BLaER1 treated with 17β-estradiol and CSF1 and Interleukin-3, amounts not matched to agents 10 nM and 100 nM (cell line): ENCODE results near the gene GCGR.
A peak's percentile ranks its signal among the peaks of the same experiment; 100 is the strongest.

ENCODE experiments used
- H3K27ac ChIP-seq, 11 experiments: shearing (Covaris generic); formaldehyde crosslinking; 2 replicates each; pipeline ENCODE4 v1.8.1; 2022
- H3K27me3 ChIP-seq, 11 experiments: shearing (Covaris generic); formaldehyde crosslinking; 2 replicates each; pipeline ENCODE4 v1.8.1; 2022
- H3K36me3 ChIP-seq, 11 experiments: shearing (Covaris generic); formaldehyde crosslinking; 2 replicates each; pipeline ENCODE4 v1.8.1; 2022
- H3K4me1 ChIP-seq, 10 experiments: shearing (Covaris generic); formaldehyde crosslinking; 2 replicates each; pipeline ENCODE4 v1.8.1; 2022
- H3K4me2 ChIP-seq, 11 experiments: shearing (Covaris generic); formaldehyde crosslinking; 2 replicates each; pipeline ENCODE4 v1.8.1; 2022
- H3K4me3 ChIP-seq, 10 experiments: shearing (Covaris generic); formaldehyde crosslinking; 2 replicates each; pipeline ENCODE4 v1.8.1; 2022
- H3K9ac ChIP-seq, 11 experiments: shearing (Covaris generic); formaldehyde crosslinking; 2 replicates each; pipeline ENCODE4 v1.8.1; 2022
- H3K9me3 ChIP-seq, 11 experiments: shearing (Covaris generic); formaldehyde crosslinking; replicated peaks in 1 of 11; 2 replicates each; pipeline ENCODE4 v1.8.1; 2022
- H4K20me1 ChIP-seq, 11 experiments: shearing (Covaris generic); formaldehyde crosslinking; 2 replicates each; pipeline ENCODE4 v1.8.1; 2022
- Cebpa-rat ChIP-seq, 11 experiments: shearing (Covaris generic); IDR thresholded peaks; 2 replicates each; pipeline ENCODE4 v1.8.1; 2022

GCGR gene

DNA sequence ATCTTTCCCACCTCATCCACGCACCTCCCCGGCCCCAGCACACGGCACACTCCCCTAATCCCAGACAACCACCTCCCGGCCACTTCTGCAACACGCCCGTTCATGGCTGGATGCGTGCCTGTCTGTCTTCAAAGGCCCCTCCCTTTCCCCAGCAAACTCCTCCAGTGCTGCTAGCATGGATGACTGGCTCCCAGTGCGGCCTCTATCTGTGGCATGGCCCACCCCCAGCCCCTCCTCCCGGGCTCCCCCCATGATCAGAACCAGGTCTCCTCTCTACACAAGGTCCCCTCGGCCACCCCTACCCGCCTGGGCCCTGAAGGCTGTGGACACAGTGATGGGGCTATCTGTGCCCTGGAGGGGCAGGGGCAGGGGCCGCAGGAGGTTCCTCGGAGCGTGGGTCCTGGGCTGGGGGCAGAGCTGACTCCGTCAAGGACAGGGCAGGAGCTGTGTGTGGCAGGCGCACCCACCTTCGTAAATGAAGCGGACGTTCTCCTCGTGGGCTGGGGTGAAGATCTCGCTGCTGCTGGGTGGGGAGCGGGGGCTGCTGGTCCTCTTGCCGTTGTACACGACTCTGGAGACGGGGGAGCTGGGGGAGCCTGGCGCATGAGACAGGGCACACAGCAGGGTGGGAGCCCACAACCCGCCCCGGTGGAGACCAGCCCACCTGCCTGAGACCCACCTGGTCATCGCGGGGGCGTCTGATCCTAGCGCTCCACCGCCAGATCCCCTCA is 20.0 kb downstream of the GCGR start:
- Histone ChIP-seq H3K4me3 (no peak overlapping the region), H3K4me1 (peaks cover 24 to 37% (median 31%) of the 10 kb centered on the region in 10 experiments), H4K20me1 (peaks cover 0 to 31% (median 24%) of the 10 kb centered on the region in 11 experiments; a peak in 11 of 22 replicates), H3K36me3 (peaks cover 0 to 29% (median 16%) of the 10 kb centered on the region in 11 experiments; a peak in 11 of 22 replicates), H3K27ac (no peak overlapping the region), H3K27me3 (no peaks in the 10 kb centered on the region), H3K9ac (no peak overlapping the region), H3K4me2 (no peak overlapping the region), H3K9me3 (no peaks in the 10 kb centered on the region)
- no peak for TF ChIP-seq Cebpa-rat (IDR thresholded peaks at IDR 0.05)

DNA sequence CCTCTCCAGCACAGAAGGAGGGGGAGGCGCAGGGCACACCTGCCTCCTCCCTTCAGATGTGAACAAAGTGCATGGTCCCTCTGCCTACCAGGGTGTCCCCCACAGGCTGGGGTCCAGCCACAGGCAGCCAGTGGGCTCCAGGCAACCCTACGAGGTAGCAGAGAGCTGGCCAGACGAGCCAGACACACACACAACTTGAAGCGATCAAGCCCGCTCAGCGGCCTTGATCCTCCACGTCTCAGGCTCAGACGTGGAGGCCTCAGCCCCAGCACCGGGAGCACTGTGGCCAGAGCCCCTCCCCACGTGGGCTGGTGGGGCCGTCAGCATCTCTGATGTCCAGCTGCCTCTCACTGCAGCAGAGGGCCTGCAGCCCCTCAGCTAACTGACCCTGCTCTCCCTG is 20.6 kb downstream of the GCGR start:
- no peak overlapping the region for H3K9ac ChIP-seq
- H3K4me2 ChIP-seq: no peak overlapping the region
- no peak overlapping the region for H3K27ac ChIP-seq
- peaks cover 24 to 43% (median 32%) of the 10 kb centered on the region in 10 experiments for H3K4me1 ChIP-seq
- peaks cover 0 to 29% (median 16%) of the 10 kb centered on the region in 11 experiments; a peak in 11 of 22 replicates for H3K36me3 ChIP-seq
- H4K20me1 ChIP-seq: peaks cover 0 to 33% (median 25%) of the 10 kb centered on the region in 11 experiments; a peak in 11 of 22 replicates
- no peak overlapping the region for H3K4me3 ChIP-seq
- no peaks in the 10 kb centered on the region for H3K27me3 ChIP-seq
- H3K9me3 ChIP-seq: no peaks in the 10 kb centered on the region
- no peak for TF ChIP-seq Cebpa-rat (IDR thresholded peaks at IDR 0.05)

DNA sequence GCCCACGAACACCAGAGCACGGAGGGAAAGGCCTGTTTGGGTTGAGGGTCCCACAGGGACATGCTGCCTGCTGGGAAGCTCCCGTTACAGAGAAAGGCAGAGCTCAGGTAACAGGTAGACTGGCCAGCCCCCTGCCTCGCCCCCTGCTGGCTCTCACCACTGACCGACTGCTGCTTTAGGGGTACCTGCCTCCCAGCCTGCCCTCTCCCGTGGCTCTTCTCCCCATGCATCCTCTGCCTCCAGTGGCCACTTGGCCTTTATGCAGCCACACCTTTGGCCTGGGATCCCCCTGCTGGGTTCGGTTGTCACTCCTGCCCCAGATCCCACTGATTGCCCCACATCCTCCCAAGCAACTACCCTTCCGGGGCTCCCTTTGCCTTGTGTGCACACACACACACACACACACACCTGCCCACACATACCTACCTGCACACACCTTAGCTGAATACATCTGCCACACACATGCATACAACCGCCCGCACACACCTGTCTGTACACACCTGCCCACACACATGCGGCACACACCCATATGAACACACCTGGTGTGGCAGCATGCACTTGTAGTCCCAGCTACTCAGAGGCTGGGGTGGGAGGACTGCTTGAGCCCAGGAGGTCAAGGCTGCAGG is 22.0 kb downstream of the GCGR start:
- Histone ChIP-seq H3K27ac (no peak overlapping the region), H3K4me1 (peaks cover 30 to 55% (median 45%) of the 10 kb centered on the region in 10 experiments), H4K20me1 (peaks cover 0 to 38% (median 28%) of the 10 kb centered on the region in 11 experiments; a peak in 11 of 22 replicates), H3K36me3 (peaks cover 0 to 29% (median 16%) of the 10 kb centered on the region in 11 experiments; a peak in 11 of 22 replicates), H3K9me3 (no peaks in the 10 kb centered on the region), H3K4me3 (no peak overlapping the region), H3K4me2 (no peak overlapping the region), H3K9ac (peak overlapping the region in 1 of 11 experiments; percentile 35; a peak in 1 of 22 replicates), H3K27me3 (no peaks in the 10 kb centered on the region)
- no peak for TF ChIP-seq Cebpa-rat (IDR thresholded peaks at IDR 0.05)

DNA sequence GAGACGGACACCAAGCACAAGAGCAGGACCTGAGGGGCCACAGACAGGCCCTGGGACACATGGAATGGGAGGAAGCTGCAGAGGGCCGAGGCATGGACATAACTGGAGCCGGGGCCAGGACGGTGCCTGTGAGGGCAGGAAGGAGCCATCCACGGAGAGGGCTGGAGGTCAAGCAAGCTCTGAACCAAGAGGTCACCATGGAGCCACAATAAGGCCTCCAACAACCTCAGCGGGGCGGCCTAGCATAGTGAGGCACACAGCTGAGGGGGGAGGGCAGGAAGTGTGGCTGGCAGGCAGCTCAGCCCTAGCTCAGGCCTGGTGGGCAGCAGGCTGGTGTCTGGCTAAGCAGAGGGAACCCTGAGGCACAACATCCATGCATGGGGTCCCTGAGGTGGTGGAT is 24.7 kb downstream of the GCGR start:
- Histone ChIP-seq H3K9me3 (no peaks in the 10 kb centered on the region), H3K4me1 (peaks cover 35 to 57% (median 47%) of the 10 kb centered on the region in 10 experiments), H3K36me3 (peaks cover 0 to 14% (median 5%) of the 10 kb centered on the region in 11 experiments; a peak in 6 of 22 replicates), H3K9ac (peak overlapping the region in 9 of 11 experiments; percentile 38 to 66 (median 61); a peak in 13 of 22 replicates), H3K27ac (peak overlapping the region in 9 of 11 experiments; percentile 27 to 60 (median 43); a peak in 16 of 22 replicates), H4K20me1 (peaks cover 0 to 43% (median 30%) of the 10 kb centered on the region in 11 experiments; a peak in 10 of 22 replicates), H3K4me2 (peak overlapping the region; percentile 48 to 81 (median 68); a peak in 21 of 22 replicates), H3K27me3 (no peaks in the 10 kb centered on the region), H3K4me3 (no peak overlapping the region)
- no peak for TF ChIP-seq Cebpa-rat (IDR thresholded peaks at IDR 0.05)

DNA sequence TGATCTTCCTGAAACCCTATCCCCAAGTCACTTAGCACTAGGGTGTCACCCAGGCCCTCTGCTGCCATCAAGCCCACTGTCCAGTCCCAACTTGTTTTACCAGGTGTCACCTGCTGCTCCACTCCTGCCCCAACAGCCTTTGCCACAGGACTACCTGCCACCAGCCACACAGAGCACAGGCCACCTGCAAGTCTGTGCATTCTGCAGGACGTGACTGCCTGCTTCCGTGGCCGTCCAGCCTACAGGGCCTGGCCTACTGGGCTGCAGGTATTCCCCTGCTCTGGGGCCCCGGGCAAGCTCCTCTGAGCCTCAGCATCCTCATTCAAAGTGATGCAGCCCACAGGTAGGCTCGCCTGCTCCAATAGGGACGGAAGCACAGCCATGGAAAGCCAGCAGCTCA is 25.9 kb downstream of the GCGR start:
- H4K20me1 ChIP-seq: peaks cover 0 to 40% (median 23%) of the 10 kb centered on the region in 11 experiments; a peak in 10 of 22 replicates
- H3K4me3 ChIP-seq: no peak overlapping the region
- no peak for TF ChIP-seq Cebpa-rat (IDR thresholded peaks at IDR 0.05)
- H3K9me3 ChIP-seq: no peaks in the 10 kb centered on the region
- no peaks in the 10 kb centered on the region for H3K27me3 ChIP-seq
- 0 out of 22 replicates have a peak overlapping the region, but pooled peaks of 1 of the 11 experiments have one; percentile 15 for H3K4me2 ChIP-seq
- H3K4me1 ChIP-seq: peaks cover 47 to 69% (median 59%) of the 10 kb centered on the region in 10 experiments
- no peak overlapping the region for H3K27ac ChIP-seq
- H3K9ac ChIP-seq: peak overlapping the region in 3 of 11 experiments; percentile 15 to 34 (median 24); a peak in 1 of 22 replicates
- H3K36me3 ChIP-seq: peaks cover 0 to 3% (median 0%) of the 10 kb centered on the region in 11 experiments; a peak in 3 of 22 replicates

DNA sequence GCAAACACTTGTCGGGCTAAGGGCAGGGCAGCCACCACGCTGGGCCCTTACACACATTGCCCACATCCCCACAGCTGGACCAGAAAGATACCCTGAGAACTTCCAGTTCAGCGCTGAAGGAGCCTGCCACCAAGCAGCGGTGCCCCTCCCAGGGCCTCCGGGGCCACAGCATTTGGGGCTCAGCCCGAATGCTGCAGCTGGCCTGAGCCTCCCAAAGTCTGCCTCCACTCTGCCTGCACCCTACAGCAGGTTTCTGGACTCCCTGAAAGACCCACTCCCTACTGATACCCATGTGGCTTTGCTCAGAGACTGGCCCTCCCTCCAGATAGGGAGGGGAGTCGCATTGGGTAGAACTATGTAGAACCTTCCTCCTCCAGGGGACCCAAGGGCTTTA is 27.6 kb downstream of the GCGR start:
- peak overlapping the region; percentile 72 to 96 (median 84) for H3K4me3 ChIP-seq
- H3K4me1 ChIP-seq: peaks cover 53 to 86% (median 74%) of the 10 kb centered on the region in 10 experiments
- H3K9me3 ChIP-seq: no peaks in the 10 kb centered on the region
- H3K36me3 ChIP-seq: no peaks in the 10 kb centered on the region; a peak in 1 of 22 replicates
- H3K27me3 ChIP-seq: no peaks in the 10 kb centered on the region
- peak overlapping the region; percentile 86 to 97 (median 90) for H3K9ac ChIP-seq
- peaks cover 0 to 24% (median 8%) of the 10 kb centered on the region in 11 experiments; a peak in 9 of 22 replicates for H4K20me1 ChIP-seq
- peak overlapping the region; percentile 80 to 98 (median 93); a peak in 21 of 22 replicates for H3K27ac ChIP-seq
- TF ChIP-seq Cebpa-rat (IDR thresholded peaks at IDR 0.05): no peak
- peak overlapping the region; percentile 90 to 98 (median 96) for H3K4me2 ChIP-seq

DNA sequence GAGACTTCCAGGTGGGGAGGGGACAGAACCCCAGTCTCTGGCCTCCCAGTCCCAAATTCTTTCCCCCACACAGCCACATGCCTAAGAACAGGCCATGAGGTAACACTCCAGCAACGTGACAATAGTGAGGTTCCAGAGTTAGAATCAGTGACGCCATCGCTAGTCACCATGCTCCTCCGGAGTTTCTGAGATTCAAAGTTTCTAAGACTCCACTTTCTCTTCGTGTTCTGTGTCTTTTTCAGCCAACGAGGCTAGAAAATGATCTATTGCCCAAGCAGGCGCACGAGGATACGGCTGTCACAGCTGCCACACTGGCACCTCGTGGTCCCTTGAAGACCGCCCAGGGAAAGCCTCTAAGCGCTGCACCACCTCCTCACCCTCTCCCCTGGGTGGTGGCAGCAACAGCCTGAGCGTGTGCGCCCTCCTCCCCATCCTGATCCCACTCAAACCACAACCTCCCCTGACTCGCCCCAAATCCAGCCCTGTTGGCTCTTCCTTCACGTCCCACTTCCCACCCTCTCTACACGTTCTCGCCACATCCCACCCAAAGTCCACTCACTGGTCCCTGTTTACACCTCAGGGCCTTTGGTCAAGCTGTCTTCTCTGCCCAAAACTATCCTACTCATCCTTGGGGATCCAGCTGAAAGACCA is 28.1 kb downstream of the GCGR start:
- Histone ChIP-seq H3K4me1 (peaks cover 53 to 92% (median 79%) of the 10 kb centered on the region in 10 experiments), H3K36me3 (no peaks in the 10 kb centered on the region; a peak in 1 of 22 replicates), H3K27me3 (no peaks in the 10 kb centered on the region), H4K20me1 (peaks cover 0 to 24% (median 8%) of the 10 kb centered on the region in 11 experiments; a peak in 9 of 22 replicates), H3K27ac (peak overlapping the region; percentile 80 to 98 (median 93)), H3K9ac (peak overlapping the region; percentile 86 to 97 (median 90)), H3K9me3 (no peaks in the 10 kb centered on the region), H3K4me3 (peak overlapping the region; percentile 72 to 96 (median 84)), H3K4me2 (peak overlapping the region; percentile 90 to 98 (median 96))
- peak in 1 of 11 experiments; percentile 52; a peak in 1 of 22 replicates for TF ChIP-seq Cebpa-rat (IDR thresholded peaks at IDR 0.05)

DNA sequence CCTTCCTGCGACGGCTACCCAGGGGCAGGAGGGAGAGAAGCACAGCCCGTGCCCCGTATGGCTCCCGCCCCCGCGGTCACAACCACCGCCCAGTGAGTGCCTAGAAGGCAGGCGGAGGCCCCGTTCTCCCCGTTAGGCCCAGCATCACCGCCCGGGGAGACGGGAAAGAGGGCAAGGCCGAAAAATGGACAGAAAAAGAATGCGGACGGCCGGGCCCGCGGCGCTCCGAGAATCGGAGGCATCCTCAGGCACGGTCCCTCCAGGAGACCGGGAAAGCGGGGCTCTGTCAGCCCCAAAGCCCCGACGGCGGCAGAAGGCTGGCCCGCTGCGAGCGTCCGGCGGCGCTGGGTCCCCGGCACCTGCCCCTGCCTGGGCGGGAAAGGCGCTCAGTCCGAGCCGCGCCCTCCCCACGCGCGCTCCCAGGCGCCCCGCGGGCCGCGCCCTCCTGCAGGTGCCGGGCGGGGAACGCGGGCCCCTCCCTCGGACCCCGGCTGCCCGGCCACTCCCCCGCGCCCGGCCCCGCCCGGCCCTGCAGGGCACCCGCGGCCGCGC is 28.7 kb downstream of the GCGR start:
- H3K4me1 ChIP-seq: peaks cover 59 to 95% (median 85%) of the 10 kb centered on the region in 10 experiments

More for the DNA sequence above, 28.7 kb downstream of the GCGR start:
- no peak for TF ChIP-seq Cebpa-rat (IDR thresholded peaks at IDR 0.05)
- Histone ChIP-seq H3K27me3 (no peaks in the 10 kb centered on the region), H3K4me2 (peak overlapping the region; percentile 90 to 98 (median 96)), H3K9me3 (no peaks in the 10 kb centered on the region), H3K36me3 (no peaks in the 10 kb centered on the region; a peak in 1 of 22 replicates), H3K27ac (peak overlapping the region; percentile 80 to 98 (median 93)), H3K9ac (peak overlapping the region; percentile 86 to 97 (median 90)), H4K20me1 (peaks cover 0 to 22% (median 8%) of the 10 kb centered on the region in 11 experiments; a peak in 9 of 22 replicates), H3K4me3 (peak overlapping the region; percentile 72 to 96 (median 84))
